NCI-H2227 (cell line): ENCODE data around the gene CLEC4C.

Source experiments
- DNase-seq: peaks from one replicate; lab custom pipeline; 2025; ENCODE audit not compliant: unreplicated experiment; lab: John Stamatoyannopoulos, UW

CLEC4C gene

DNA sequence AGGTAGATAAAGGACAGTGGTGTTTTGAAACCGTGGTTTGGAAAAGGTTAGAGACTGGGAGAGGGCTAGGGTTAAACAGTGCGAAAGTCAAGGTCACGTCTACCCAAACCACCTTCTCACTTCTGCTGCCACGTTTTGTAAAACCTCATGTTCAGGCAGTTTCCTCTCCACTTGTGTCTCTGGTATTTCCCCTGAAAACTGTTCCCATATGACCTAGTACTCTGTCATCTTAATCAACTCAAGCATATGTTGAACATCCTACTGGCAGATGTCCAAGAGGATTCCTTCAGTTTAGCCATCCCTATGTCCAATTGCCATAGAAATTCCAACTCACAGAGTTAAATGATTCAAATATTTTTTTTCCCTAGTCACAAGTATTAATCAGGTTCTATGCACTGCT is 17.4 kb downstream of the CLEC4C start:
- no peak for DNase-seq

DNA sequence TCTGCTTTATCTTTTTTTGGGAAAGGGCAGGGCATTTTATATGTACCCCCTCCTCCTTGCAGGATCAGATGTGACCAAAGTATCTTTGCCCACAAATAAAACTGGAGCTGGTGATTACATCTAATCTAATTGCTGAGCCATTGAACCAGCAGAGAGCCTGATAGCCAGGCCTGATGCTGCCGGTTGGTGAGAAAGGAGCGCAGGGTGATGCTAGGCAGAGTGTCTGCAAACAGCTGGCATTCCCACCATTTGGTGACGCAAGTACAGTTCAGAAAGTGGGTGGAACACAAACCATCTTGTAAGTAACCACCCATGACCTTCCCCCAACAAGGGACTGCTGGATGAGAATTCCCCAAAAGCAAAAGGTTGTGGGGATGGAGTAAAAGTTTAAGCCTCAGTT is 23.2 kb downstream of the CLEC4C start:
- DNase-seq, result no peak

DNA sequence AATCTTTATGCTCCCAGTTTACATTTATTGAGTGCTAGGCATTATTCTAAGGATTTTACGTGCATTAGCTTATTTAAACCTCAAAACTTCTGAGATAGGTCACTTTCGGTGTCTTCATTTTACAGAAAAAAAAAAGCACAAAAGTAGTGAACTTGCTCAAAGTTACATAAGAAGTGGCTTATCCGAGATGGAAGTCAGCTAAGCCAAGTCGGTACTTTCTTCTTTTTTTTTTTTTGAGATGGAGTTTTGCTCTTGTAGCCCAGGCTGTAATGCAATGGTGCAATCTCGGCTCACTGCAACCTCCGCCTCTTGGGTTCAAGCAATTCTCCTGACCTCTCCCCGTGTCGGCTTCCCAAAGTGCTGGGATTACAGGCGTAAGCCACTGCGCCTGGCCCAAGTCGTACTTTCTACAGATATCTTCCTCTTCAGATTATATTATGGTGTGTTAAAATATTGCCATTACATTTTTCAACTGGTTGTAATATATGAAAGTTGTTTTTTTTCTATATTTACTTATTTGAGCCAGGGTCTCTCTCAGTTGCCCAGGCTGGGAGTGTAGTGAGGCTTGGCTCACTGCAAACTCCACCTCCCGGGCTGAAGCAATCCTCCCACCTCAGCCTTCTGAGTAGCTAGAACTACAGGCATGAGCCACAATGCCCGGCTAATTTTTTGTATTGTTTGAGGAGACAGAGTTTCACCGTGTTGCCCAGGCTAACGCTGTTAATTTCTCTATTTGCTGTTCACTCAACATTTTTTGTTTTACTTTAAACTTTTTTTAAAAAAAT is 27.0 kb downstream of the CLEC4C start:
- no peak for DNase-seq

DNA sequence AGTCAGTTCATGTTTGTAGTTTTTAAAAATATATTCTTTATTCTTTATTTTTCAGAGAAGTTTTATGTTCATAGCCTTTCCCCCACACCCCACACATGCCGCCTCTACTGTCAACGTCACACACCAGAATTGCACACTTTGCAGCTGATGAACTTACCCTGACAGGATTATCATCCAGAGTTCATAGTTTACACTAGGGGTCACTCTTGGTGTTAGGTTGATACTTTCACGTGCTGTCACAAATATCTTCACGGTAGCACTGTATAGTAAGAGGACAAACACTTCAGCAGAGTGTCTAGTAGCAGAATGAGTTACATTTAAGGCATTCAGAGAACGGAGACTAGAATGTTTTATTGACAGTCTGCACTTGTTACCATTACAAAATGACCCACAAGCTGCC is 30.8 kb downstream of the CLEC4C start:
- no peak for DNase-seq

DNA sequence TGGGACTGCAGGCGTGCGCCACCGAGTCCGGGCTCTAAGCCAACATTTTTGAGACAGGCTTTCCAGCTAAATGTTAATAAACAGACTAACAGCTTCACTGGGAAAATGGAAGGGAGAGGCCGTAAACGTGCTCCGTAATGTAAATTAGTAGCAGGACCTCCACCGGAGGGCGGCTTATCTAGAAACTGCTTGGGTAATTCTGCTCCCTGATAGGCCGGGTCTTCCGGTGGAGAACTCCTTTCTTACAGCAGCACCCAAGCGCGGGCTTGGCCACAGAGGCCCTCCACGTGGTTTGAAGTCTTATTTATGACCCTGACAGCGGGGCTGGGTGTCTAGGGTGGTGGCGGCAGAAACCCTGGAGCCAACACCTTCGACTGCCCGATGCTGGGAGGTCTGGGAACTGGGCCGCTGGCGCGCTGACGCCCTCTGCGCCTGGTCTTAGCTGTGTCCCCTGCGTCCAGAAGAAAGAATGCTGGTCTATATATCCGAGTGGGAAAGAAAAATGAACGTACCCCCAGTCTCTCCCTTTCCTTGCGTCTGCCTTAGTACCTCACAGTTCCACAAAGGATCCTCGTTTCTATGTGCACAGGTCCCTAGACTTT is 34.2 kb downstream of the CLEC4C start:
- no peak for DNase-seq

DNA sequence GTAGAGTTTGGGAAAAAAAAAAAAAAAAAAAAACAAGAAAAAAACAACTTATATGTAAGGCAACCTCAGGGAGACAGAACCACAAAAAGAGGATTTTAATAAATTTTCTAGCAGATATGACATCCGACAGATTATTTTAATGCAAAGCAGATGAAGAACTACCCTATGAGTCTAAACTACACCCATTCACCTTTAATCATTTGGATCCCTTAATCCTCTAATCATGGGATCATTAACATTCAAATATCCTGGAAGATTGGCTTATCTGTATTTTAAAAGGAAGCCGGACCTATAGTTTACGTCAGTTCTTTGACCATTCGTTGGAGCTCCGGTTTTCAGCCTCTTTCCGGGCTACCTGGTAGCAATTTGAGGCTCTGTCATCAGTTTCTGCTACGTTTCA is 36.0 kb downstream of the CLEC4C start, which contains the start of gene DPPA3:
DPPA3 (plus strand) TSS at position 301 of the 400 bp plus-strand sequence. CDS start 138 bp downstream, outside the sequence.
- DNase-seq, result no peak

DNA sequence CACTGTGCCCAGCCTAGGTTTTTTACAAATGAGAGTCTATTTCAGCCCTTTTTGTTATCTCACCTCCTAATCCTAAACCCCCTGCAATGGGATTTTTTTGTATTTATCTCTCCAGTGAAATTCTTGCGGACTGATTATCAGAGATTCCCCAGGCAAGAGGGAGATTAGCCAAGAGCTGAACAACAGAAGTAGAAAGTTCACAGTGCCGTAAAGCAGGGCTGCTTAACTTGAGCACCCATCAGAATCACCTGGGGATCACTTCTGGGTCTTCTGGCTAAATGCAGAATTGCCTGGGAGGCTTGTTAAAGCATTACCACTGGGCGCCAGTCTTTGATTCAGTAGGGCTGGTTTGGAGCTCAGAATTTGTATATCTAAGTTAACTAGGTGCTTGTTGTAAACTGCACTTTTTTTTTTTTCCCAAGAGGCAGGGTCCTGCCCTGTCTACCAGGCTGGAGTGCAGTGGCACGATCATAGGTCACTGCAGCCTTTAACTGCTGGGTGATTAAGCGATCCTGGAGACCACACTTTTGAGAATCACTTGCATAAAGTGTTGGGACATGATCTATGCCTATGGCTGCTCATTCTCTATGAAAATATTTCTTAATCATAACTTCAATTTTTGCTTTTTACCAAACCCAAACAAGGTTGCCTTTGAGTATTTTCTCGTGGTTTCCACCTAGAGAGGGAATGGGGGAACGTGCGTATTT is 37.1 kb downstream of the CLEC4C start:
- DNase-seq, result no peak

DNA sequence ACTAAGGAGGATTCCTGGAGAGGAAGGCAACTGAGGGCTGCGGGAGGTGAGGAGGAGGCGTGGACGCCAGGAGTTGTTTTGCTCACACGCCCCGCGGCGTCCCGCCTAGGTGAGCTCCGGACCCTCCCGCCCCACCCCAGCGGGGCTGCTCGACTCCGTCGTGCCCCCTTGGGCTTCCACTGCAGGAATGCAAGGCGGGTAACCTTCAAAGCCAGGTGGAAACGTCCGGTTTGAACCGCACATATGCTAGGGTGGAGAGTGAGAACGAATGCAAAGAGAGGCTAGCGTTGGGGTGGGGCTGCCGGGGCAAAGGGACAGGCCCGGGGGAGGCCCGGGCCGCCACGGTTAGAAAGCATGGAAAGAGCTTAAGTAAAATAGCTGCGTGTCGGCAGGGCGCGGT is 41.3 kb downstream of the CLEC4C start:
- no peak for DNase-seq

DNA sequence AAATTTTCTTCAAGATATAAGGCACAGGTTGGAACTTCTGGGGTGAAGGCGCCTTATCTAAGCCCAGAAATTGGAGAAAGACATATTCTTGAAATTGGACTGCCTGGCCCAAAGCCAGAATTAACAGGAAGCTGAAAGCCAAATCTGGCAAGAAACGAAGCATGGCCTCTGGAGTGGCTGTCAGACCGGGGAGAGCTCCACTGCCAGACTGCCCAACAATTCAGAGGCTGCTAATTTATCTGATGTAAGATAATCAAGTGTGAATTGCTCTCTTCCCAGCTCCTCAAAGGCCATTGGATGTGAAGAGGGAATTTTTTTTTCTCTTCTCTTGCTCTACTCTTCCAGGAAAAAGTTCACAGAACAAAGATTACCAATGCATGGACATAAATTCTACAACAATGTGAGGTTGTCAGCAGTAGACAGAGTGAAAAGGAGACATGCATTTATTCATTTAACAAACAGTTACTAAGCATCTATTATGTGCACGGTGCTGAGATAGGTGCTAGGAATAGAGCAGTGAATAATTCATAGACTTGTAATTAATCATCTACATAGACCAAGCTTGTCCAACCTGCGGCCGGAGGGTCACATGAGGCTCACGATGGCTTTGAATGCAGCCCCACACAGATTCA is 51.5 kb downstream of the CLEC4C start, which contains the start of gene GDF3:
GDF3 (minus strand) TSS at position 210 of the 632 bp plus-strand sequence; CDS start at position 163, 47 bp downstream.
- DNase-seq, result no peak

DNA sequence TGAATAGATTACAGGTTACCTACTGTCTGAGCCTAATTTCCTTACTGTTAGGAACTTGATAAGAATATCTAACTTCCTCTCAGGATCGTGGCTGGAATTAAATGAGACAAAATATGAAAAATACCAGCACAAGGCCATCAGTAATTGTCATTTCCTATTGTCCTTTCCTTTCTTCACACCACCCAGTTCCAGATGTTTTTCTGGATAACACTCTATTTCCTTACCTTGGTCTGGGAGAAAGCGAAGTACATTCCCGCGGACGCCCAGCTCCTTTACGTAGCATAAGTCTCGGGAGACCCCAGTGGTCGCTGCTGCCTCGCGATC is 52.0 kb downstream of the CLEC4C start:
- no peak for DNase-seq

DNA sequence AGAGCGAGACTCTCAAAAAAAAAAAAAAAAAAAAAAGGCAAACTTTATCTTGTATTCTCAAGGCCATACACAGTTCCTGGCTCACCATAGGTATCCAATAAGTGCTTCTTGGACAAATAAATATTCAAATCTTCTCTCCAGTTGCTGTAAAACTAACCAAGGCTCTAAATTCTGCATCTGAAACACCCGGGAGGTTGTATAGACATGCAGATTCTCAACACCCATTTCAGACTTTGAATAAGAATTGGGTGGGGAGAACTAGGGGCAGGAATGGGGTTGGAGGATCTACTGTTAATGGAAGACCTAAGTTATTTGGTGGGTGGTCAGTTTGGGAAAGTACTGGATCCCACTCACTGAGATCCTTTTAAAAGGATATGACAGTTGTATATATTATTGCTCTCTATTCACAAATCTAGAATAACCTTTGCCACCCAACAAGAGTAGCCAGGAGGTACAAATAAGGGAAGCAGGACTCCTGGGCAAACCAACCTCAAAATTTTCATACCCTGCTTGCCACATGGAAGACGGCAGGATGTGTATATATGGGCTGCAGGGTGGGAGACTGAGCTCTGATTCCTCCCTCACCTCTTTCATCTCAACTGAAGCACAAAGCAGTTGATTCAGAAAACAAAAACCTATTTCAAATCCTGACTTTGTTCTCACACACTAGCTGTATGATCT is 52.5 kb downstream of the CLEC4C start:
- DNase-seq, result no peak

DNA sequence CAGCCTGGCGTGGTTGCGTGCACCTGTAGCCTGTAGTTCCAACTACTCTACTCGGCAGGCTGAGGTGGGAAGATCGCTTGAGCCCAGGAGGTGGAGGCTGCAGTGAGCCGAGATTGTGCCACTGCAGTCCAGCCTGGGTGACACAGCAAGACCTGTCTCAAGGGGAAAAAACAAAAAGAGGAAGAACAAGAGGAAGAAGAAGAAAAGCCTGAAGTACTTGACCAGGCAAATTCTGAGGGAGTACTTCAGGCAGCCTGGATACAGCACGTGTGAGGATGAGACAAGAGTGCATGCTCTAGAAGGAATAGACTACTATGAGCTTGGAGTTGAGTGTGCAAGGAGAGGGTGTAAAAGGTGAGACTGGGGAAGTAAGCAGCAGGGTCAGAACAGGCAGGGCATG is 53.4 kb downstream of the CLEC4C start:
- no peak for DNase-seq

DNA sequence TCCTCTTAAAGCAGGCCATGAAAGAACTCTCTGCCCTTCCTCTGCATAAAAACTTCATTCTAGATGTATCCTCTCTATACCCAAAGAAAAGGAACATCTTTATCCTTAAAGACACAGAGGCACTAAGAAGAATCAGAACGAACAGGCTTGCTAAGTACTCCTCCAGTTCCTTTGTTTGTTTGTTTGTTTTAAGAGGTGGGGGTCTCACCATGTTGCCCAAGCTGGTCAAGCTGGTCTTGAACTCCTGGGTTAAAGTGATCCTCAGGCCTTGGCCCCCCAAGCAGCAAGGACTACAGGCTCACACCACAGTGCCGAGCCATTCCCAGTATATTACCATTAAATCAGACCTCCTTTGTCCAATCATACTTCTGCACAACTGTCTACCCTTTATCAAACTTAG is 65.6 kb downstream of the CLEC4C start:
- no peak for DNase-seq
